MCF 10A (cell line): ENCODE measurements around the gene GASK1A. TPM values are rescaled to one million over a fixed set of nuclear protein-coding genes. Genes with fewer than 3 reads are reported as not detected.

Experiments
- BruUV-seq: library from RNA; stranded (reverse); fragments of 400-500 nt; replicated peaks from 2 replicates; lab custom pipeline; 2021; lab: Mats Ljungman, UMichigan
- CTCF ChIA-PET: fragments of 300-600 bp; sonication (Branson Sonifier 250); formaldehyde crosslinking; extraction: SDS; loops from one replicate; lab custom pipeline; 2021; ENCODE audit warnings: antibody characterized with exemption, inconsistent platforms; lab: Yijun Ruan, JAX
- POLR2A ChIA-PET: fragments of 300-600, 350-650 bp; sonication (Branson Sonifier 250); formaldehyde crosslinking; extraction: SDS; loops from one replicate; lab custom pipeline; 2020; ENCODE audit warnings: antibody characterized with exemption, inconsistent platforms; lab: Yijun Ruan, JAX
- DNase-seq: peaks from one replicate; pipeline ENCODE4 v3.0.0-alpha.2; 2018; ENCODE audit not compliant: unreplicated experiment
- H3K27ac Mint-ChIP-seq: one replicate; pipeline ENCODE4 v1.8.0; 2022; ENCODE audit warnings: mild to moderate bottlenecking, low read depth, mixed read lengths; ENCODE audit not compliant: unreplicated experiment
- H3K27me3 Mint-ChIP-seq: one replicate; pipeline ENCODE4 v1.8.0; 2022; ENCODE audit warnings: mixed read lengths; ENCODE audit not compliant: insufficient read depth, unreplicated experiment
- H3K36me3 Mint-ChIP-seq: one replicate; pipeline ENCODE4 v1.8.0; 2022; ENCODE audit warnings: mild to moderate bottlenecking, moderate library complexity, mixed read lengths; ENCODE audit not compliant: insufficient read depth, unreplicated experiment
- H3K4me1 Mint-ChIP-seq: one replicate; pipeline ENCODE4 v1.8.0; 2022; ENCODE audit warnings: mixed read lengths; ENCODE audit not compliant: insufficient read depth, unreplicated experiment
- H3K4me3 Mint-ChIP-seq: one replicate; pipeline ENCODE4 v1.8.0; 2022; ENCODE audit warnings: mild to moderate bottlenecking, moderate library complexity, mixed read lengths; ENCODE audit not compliant: unreplicated experiment
- H3K9me3 Mint-ChIP-seq: one replicate; pipeline ENCODE4 v1.8.0; 2022; ENCODE audit warnings: mixed read lengths; ENCODE audit not compliant: unreplicated experiment
- CTCF ChIP-seq: fragments of 200-600 bp; IDR thresholded peaks from one replicate; pipeline ENCODE4 v1.8.0; 2022; ENCODE audit warnings: antibody characterized with exemption, mild to moderate bottlenecking; ENCODE audit not compliant: unreplicated experiment
- intact Hi-C: fragments of 100-400 bp; cut with micrococcal nuclease; formaldehyde crosslinking; loops from 2 replicates; pipeline ENCODE4 v1.14.1; 2022
- total RNA-seq: library from RNA; stranded (reverse); gene quantifications from 2 replicates; pipeline ENCODE4 v1.2.3, GENCODE V29; 2022

Gene GASK1A
- total RNA-seq, 1 experiment from 2014 or later, result not detected

GRCh38 chr3:43081796-43082195 lies 102.7 kb downstream of the GASK1A start:
- H3K4me3 Mint-ChIP-seq, result no peak overlapping the region
- no peaks in the 10 kb centered on the region for H3K9me3 Mint-ChIP-seq
- peaks cover 9% of the 10 kb centered on the region for H3K36me3 Mint-ChIP-seq
- no peak for TF ChIP-seq CTCF
- ChIA-PET POLR2A (no interaction called here), CTCF (no interaction called here)
- no peak overlapping the region for H3K27ac Mint-ChIP-seq
- no TSS peak for BruUV-seq
- H3K27me3 Mint-ChIP-seq, result no peaks in the 10 kb centered on the region
- DNase-seq, result no peak
- peaks cover 3% of the 10 kb centered on the region for H3K4me1 Mint-ChIP-seq
- intact Hi-C loops, result no loop called here

- BruUV-seq, result no TSS peak
These were observed 103.3 kb downstream of the GASK1A start for GRCh38 chr3:43082457-43082856.

GRCh38 chr3:43086460-43087165 lies 107.5 kb downstream of the GASK1A start:
- no peak for DNase-seq
- Mint-ChIP-seq H3K36me3 (no peaks in the 10 kb centered on the region), H3K27ac (no peak overlapping the region), H3K4me3 (no peak overlapping the region), H3K4me1 (no peaks in the 10 kb centered on the region), H3K9me3 (no peaks in the 10 kb centered on the region), H3K27me3 (no peaks in the 10 kb centered on the region)
- ChIA-PET POLR2A (no interaction called here), CTCF (interaction anchor here (0.6 to 5.6 kb wide), 3 partner anchors 124 to 1320 kb away, joined by 3 to 68 read pairs (median 4); no protein-coding TSS in a partner anchor)
- TF ChIP-seq CTCF, result no peak
- no TSS peak for BruUV-seq
- intact Hi-C loops, result no loop called here

More at GRCh38 chr3:43082457-43082856, 103.3 kb downstream of the GASK1A start:
- H3K36me3 Mint-ChIP-seq, result peaks cover 9% of the 10 kb centered on the region
- no peaks in the 10 kb centered on the region for H3K27me3 Mint-ChIP-seq
- no peak for TF ChIP-seq CTCF
- no peaks in the 10 kb centered on the region for H3K9me3 Mint-ChIP-seq
- no peak overlapping the region for H3K4me3 Mint-ChIP-seq
- no peak for DNase-seq
- ChIA-PET CTCF (interaction anchor here (0.6 to 1.1 kb wide), 3 partner anchors 73 to 127 kb away, joined by 3 to 4 read pairs (median 4); no protein-coding TSS in a partner anchor), POLR2A (interaction anchor here (0.6 kb wide), 1 partner anchor 28 kb away, joined by 3 read pairs; no protein-coding TSS in a partner anchor)
- no peak overlapping the region for H3K27ac Mint-ChIP-seq
- H3K4me1 Mint-ChIP-seq, result no peaks in the 10 kb centered on the region
- intact Hi-C loops, result no loop called here

- no peak overlapping the region for H3K27ac Mint-ChIP-seq
- H3K4me1 Mint-ChIP-seq, result no peaks in the 10 kb centered on the region
- no peak for TF ChIP-seq CTCF
- H3K27me3 Mint-ChIP-seq, result no peaks in the 10 kb centered on the region
- no peaks in the 10 kb centered on the region for H3K9me3 Mint-ChIP-seq
- POLR2A ChIA-PET, result no interaction called here
- no peaks in the 10 kb centered on the region for H3K36me3 Mint-ChIP-seq
- no peak overlapping the region for H3K4me3 Mint-ChIP-seq
- peak; percentile 17 for DNase-seq
- no TSS peak for BruUV-seq
- CTCF ChIA-PET, result interaction anchor here (0.5 to 5.6 kb wide), 4 partner anchors 88 to 1320 kb away, joined by 3 to 68 read pairs (median 4); no protein-coding TSS in a partner anchor
- intact Hi-C loops, result no loop called here
These were observed 108.2 kb downstream of the GASK1A start for GRCh38 chr3:43087249-43087776.
